Tibial artery (tissue), 4 donors: ENCODE measurements around the gene ST7L.
A peak's percentile ranks its signal among the peaks of the same experiment; 100 is the strongest.

ENCODE experiments used
- DNase-seq, 2 donors: peaks; one replicate each; pipeline ENCODE4 v3.0.0-alpha.2; 2019
- H3K27ac ChIP-seq, 2 donors: fragments of 200-600 bp; sonication (generic) in 1 of 2; 1 replicate in 1 of 2; 2 replicates in 1 of 2; pipeline ENCODE4 v1.5.1; 2018 to 2019; ENCODE audit warnings: mild to moderate bottlenecking in 1 of 2
- H3K27me3 ChIP-seq, 2 donors: fragments of 200-600 bp; sonication (generic) in 1 of 2; one replicate each; pipeline versions ENCODE4 v1.5.1 to v1.6.0; 2016 to 2019
- H3K36me3 ChIP-seq, 3 donors: fragments of 200-600 bp; sonication (generic) in 2 of 3; one replicate each; pipeline ENCODE4 v1.5.1; 2016 to 2019; ENCODE audit warnings: mild to moderate bottlenecking in 2 of 3
- H3K4me1 ChIP-seq, 4 donors: fragments of 200-600 bp; sonication (generic) in 2 of 4; 1 replicate in 3 of 4; 2 replicates in 1 of 4; pipeline ENCODE4 v1.5.1; 2016 to 2019
- H3K4me3 ChIP-seq, 2 donors: fragments of 200-600 bp; sonication (generic) in 1 of 2; 1 replicate in 1 of 2; 2 replicates in 1 of 2; pipeline ENCODE4 v1.5.1; 2018 to 2019; ENCODE audit warnings: mild to moderate bottlenecking in 2 of 2
- H3K9me3 ChIP-seq, 3 donors: fragments of 200-600 bp; sonication (generic) in 1 of 3; one replicate each; pipeline ENCODE4 v1.5.1; 2016 to 2019
- CTCF ChIP-seq, 2 experiments: fragments of 200-600 bp in 1 of 2; fragments of 450-650 bp in 1 of 2; IDR thresholded peaks; one replicate each; pipeline ENCODE4 v1.5.1; 2017 to 2019; ENCODE audit warnings: antibody characterized with exemption in 2 of 2, mild to moderate bottlenecking in 1 of 2, moderate library complexity in 1 of 2
- intact Hi-C: fragments of 100-400 bp; cut with DNase I; formaldehyde crosslinking; loops from one replicate; pipeline ENCODE4 v1.15.0; 2023; ENCODE audit warnings: low total_unique reads

ST7L gene

GRCh38 chr1:112557385-112557784 is 61.6 kb downstream of the ST7L start:
- intact Hi-C loops: no loop called here
- no peak for TF ChIP-seq CTCF (IDR thresholded peaks at IDR 0.05)
- no peaks in the 10 kb centered on the region for H3K27me3 ChIP-seq
- no peak for DNase-seq
- H3K9me3 ChIP-seq: no peaks in the 10 kb centered on the region
- no peaks in the 10 kb centered on the region for H3K4me1 ChIP-seq
- peaks cover 15 to 28% (median 25%) of the 10 kb centered on the region in 3 donors for H3K36me3 ChIP-seq
- no peak overlapping the region for H3K27ac ChIP-seq
- no peak overlapping the region for H3K4me3 ChIP-seq

DNA sequence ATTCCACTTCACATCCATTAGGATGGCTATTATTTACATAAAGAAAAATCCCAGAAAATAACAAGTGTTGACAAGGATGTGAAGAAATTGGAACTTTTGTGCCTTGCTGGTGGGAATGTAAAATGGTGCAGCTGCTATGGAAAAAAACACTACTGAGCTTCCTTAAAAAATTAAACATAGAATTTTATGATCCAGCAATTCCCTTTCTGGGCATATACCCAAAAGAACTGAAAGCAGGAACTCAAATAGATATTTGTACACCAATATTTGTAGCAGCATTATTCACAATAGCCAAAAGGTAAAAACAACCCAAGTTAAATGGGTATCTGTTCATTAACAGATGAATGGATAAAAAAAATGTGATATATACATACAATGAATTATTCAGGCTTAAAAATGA is 64.5 kb downstream of the ST7L start:
- Histone ChIP-seq H3K36me3 (peaks cover 10 to 16% (median 14%) of the 10 kb centered on the region in 3 donors), H3K4me3 (no peak overlapping the region), H3K27ac (no peak overlapping the region), H3K9me3 (no peaks in the 10 kb centered on the region), H3K27me3 (no peaks in the 10 kb centered on the region), H3K4me1 (no peaks in the 10 kb centered on the region)
- no peak for DNase-seq
- TF ChIP-seq CTCF (IDR thresholded peaks at IDR 0.05): no peak
- intact Hi-C loops: no loop called here

DNA sequence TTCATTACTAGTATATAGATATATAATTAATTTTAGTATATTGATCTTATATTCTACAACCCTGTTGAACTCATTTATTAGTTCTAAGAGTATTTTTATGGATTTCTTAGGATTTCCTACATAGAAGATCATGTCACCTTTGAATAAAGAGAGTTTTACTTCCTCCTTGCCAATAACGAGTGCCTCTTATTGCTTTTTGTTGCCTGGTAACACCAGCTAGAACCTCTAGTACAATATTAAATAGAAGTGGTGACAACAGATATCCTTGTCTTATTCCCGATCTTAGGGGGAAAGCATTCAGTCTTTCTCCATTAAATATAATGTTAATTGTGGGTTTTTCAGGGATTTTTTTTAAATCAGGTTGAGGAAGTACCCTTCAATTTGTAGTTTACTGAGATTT is 69.4 kb downstream of the ST7L start:
- DNase-seq: no peak
- Histone ChIP-seq H3K27ac (no peak overlapping the region), H3K27me3 (no peaks in the 10 kb centered on the region), H3K9me3 (no peaks in the 10 kb centered on the region), H3K4me3 (no peak overlapping the region), H3K4me1 (peaks cover 0 to 9% (median 0%) of the 10 kb centered on the region in 4 donors), H3K36me3 (peaks cover 4 to 19% (median 8%) of the 10 kb centered on the region in 3 donors)
- intact Hi-C loops: no loop called here
- TF ChIP-seq CTCF (IDR thresholded peaks at IDR 0.05): no peak

- DNase-seq: no peak
- H3K36me3 ChIP-seq: peaks cover 0 to 19% (median 8%) of the 10 kb centered on the region in 3 donors
- H3K27ac ChIP-seq: no peak overlapping the region
- TF ChIP-seq CTCF (IDR thresholded peaks at IDR 0.05): no peak
- no peaks in the 10 kb centered on the region for H3K9me3 ChIP-seq
- H3K4me3 ChIP-seq: no peak overlapping the region
- peaks cover 0 to 17% (median 3%) of the 10 kb centered on the region in 4 donors for H3K4me1 ChIP-seq
- intact Hi-C loops: no loop called here
- H3K27me3 ChIP-seq: no peaks in the 10 kb centered on the region
These were observed 70.4 kb downstream of the ST7L start for GRCh38 chr1:112548547-112548946.

DNA sequence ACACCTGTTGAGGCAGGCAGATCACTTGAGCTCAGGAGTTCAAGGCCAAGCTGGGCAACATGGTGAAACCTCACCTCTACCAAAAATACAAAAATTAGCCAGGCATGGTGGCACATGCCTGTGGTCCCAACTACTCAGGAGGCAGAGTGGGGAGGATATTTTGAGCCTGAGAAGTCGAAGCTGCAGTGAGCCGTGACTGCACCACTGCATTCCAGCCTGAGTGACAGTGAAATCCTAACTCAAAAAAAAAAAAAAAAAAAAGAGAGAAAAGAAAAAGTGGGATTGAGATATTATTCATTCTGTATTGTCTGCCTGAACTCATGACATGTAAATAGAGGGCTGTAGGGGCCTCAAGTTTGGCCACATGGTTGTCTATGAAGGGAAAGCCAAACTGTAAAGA is 72.9 kb downstream of the ST7L start:
- peaks cover 7 to 21% (median 12%) of the 10 kb centered on the region in 3 donors for H3K36me3 ChIP-seq
- H3K27ac ChIP-seq: peak overlapping the region in 1 of 2 donors; percentile 4
- TF ChIP-seq CTCF (IDR thresholded peaks at IDR 0.05): no peak
- H3K9me3 ChIP-seq: no peaks in the 10 kb centered on the region
- no peaks in the 10 kb centered on the region for H3K27me3 ChIP-seq
- no peak overlapping the region for H3K4me3 ChIP-seq
- intact Hi-C loops: no loop called here
- H3K4me1 ChIP-seq: peaks cover 0 to 17% (median 3%) of the 10 kb centered on the region in 4 donors
- no peak for DNase-seq

DNA sequence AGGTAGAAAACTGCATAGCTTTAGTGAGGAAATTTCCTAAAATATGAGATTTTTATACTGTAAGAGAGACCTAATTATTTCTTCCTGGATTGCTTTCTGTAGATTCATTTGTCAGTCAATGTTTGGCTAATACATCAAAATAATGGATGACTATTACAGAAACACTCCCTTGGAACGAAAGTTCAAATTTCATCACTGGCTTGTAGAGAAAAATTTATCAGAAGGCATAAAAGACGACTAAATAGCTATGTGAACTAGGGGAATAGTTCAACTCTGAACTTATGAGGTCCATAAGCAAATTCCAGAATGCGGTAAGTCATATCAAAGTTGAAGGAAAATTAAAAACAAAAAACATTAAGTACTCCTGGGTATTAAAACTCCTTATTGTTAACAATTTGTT is 74.2 kb downstream of the ST7L start:
- no peaks in the 10 kb centered on the region for H3K9me3 ChIP-seq
- no peaks in the 10 kb centered on the region for H3K27me3 ChIP-seq
- H3K36me3 ChIP-seq: peaks cover 11 to 34% (median 15%) of the 10 kb centered on the region in 3 donors
- DNase-seq: no peak
- H3K4me3 ChIP-seq: no peak overlapping the region
- intact Hi-C loops: no loop called here
- H3K4me1 ChIP-seq: peaks cover 0 to 27% (median 3%) of the 10 kb centered on the region in 4 donors
- TF ChIP-seq CTCF (IDR thresholded peaks at IDR 0.05): no peak
- peak overlapping the region; percentile 48 to 64 for H3K27ac ChIP-seq
